HFF-Myc (cell line): ENCODE results near the gene LGR6.
A peak's percentile ranks its signal among the peaks of the same experiment; 100 is the strongest.

Experiments used
- DNase-seq: peaks from one replicate; pipeline ENCODE4 v3.0.0-alpha.2; 2011; ENCODE audit warnings: low read depth; ENCODE audit errors: extremely low read depth
- H3K4me3 ChIP-seq: replicated peaks from 2 replicates; pipeline ENCODE4 v1.5.1; 2011; ENCODE audit warnings: low read depth, mild to moderate bottlenecking, control low read depth, low read length
- TF ChIP-seq, protein P1 (sequence below): IDR thresholded peaks from 2 replicates; pipeline ENCODE4 v1.5.1; 2012; ENCODE audit warnings: mild to moderate bottlenecking, low read depth, low read length, control low read depth; ENCODE audit errors: missing control alignments

The LGR6 gene

DNA sequence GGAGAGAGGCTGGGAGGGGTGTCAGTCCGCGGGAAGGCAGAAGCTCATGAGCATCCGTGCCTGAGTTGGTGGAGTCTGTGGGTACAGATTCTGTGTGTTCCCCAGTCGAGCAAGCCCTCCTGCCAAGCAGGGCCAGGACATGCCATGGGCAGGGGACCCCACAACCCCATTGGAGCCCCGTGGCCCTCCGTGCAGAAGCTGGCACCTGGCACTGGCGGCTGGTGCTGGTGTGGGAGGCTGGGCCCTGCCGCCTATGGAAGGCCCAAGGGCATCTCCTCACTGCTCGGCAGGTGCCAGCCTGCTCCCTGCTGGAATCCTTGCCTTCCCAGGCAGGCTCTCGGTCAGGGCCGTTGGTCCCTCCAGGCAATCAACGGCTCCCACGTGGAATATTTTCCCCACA is 74.4 kb downstream of the LGR6 start:
- no peak for DNase-seq
- H3K4me3 ChIP-seq: no peak overlapping the region
- TF ChIP-seq, protein P1, sequence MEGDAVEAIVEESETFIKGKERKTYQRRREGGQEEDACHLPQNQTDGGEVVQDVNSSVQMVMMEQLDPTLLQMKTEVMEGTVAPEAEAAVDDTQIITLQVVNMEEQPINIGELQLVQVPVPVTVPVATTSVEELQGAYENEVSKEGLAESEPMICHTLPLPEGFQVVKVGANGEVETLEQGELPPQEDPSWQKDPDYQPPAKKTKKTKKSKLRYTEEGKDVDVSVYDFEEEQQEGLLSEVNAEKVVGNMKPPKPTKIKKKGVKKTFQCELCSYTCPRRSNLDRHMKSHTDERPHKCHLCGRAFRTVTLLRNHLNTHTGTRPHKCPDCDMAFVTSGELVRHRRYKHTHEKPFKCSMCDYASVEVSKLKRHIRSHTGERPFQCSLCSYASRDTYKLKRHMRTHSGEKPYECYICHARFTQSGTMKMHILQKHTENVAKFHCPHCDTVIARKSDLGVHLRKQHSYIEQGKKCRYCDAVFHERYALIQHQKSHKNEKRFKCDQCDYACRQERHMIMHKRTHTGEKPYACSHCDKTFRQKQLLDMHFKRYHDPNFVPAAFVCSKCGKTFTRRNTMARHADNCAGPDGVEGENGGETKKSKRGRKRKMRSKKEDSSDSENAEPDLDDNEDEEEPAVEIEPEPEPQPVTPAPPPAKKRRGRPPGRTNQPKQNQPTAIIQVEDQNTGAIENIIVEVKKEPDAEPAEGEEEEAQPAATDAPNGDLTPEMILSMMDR: no peak

GRCh38 chr1:202268817-202269216 is 75.2 kb downstream of the LGR6 start:
- TF ChIP-seq, protein P1: no peak
- no peak overlapping the region for H3K4me3 ChIP-seq
- no peak for DNase-seq

GRCh38 chr1:202270871-202271326 is 77.3 kb downstream of the LGR6 start:
- TF ChIP-seq, protein P1: no peak
- no peak overlapping the region for H3K4me3 ChIP-seq
- DNase-seq: no peak

GRCh38 chr1:202272103-202272845 is 78.7 kb downstream of the LGR6 start:
- TF ChIP-seq, protein P1: no peak
- no peak for DNase-seq
- no peak overlapping the region for H3K4me3 ChIP-seq

DNA sequence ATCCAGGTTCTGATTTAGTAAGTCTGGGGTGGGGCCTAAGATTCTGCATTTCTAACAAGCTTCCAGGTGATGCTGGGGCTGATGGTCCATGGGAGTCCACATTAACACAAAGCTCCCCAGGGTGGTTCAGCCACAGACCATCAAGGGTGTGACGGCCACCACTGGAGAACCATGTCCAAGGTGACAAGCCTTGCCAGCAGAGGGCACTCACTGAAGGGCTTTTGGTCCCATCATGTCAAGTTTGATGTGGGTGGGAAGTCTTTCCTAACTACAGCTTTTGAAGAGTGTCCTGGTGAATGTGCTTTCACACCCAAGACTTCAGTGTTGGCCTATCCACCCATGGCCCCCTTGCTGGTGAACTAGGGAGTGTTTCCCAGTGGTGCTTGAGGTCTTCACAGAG is 81.0 kb downstream of the LGR6 start:
- no peak for DNase-seq
- TF ChIP-seq, protein P1: peak; percentile 58
- no peak overlapping the region for H3K4me3 ChIP-seq

GRCh38 chr1:202275061-202275770 is 81.6 kb downstream of the LGR6 start:
- H3K4me3 ChIP-seq: no peak overlapping the region
- TF ChIP-seq, protein P1: no peak
- DNase-seq: no peak
